ENCODE data around the gene SYNPO2.

The SYNPO2 gene

GRCh38 chr4:118921786-118922185, 33.1 kb downstream of the SYNPO2 start:
- TF ChIP-seq SIN3A (IDR thresholded peaks at IDR 0.05; ENCODE audit: borderline replicate concordance, insufficient read depth, low read length) (no peak), TAF1 (IDR thresholded peaks at IDR 0.05; ENCODE audit: borderline replicate concordance, insufficient read depth, low read length) (no peak), FOXP2 (optimal IDR thresholded peaks at IDR 0.05; ENCODE audit: borderline replicate concordance, extremely low read depth, extremely low read length, insufficient read depth) (no peak), POLR2AphosphoS5 (IDR thresholded peaks at IDR 0.05; ENCODE audit: low read depth, low read length) (no peak), REST (IDR thresholded peaks at IDR 0.05; ENCODE audit: insufficient read depth in 1 of 2, low read depth in 2 of 2, low read length in 2 of 2) (no peak)

GRCh38 chr4:118923891-118924290, 35.2 kb downstream of the SYNPO2 start:
- TF ChIP-seq REST (IDR thresholded peaks at IDR 0.05; ENCODE audit: insufficient read depth in 1 of 2, low read depth in 2 of 2, low read length in 2 of 2) (no peak), TAF1 (IDR thresholded peaks at IDR 0.05; ENCODE audit: borderline replicate concordance, insufficient read depth, low read length) (no peak), FOXP2 (optimal IDR thresholded peaks at IDR 0.05; ENCODE audit: borderline replicate concordance, extremely low read depth, extremely low read length, insufficient read depth) (no peak), SIN3A (IDR thresholded peaks at IDR 0.05; ENCODE audit: borderline replicate concordance, insufficient read depth, low read length) (no peak), POLR2AphosphoS5 (IDR thresholded peaks at IDR 0.05; ENCODE audit: low read depth, low read length) (no peak)

- TF ChIP-seq REST (IDR thresholded peaks at IDR 0.05; ENCODE audit: insufficient read depth in 1 of 2, low read depth in 2 of 2, low read length in 2 of 2) = no peak
- TF ChIP-seq TAF1 (IDR thresholded peaks at IDR 0.05; ENCODE audit: borderline replicate concordance, insufficient read depth, low read length) = no peak
- TF ChIP-seq POLR2AphosphoS5 (IDR thresholded peaks at IDR 0.05; ENCODE audit: low read depth, low read length) = no peak
- TF ChIP-seq SIN3A (IDR thresholded peaks at IDR 0.05; ENCODE audit: borderline replicate concordance, insufficient read depth, low read length) = no peak
- no peak for TF ChIP-seq FOXP2 (optimal IDR thresholded peaks at IDR 0.05; ENCODE audit: borderline replicate concordance, extremely low read depth, extremely low read length, insufficient read depth)
Observed at GRCh38 chr4:118927974-118928373, 39.3 kb downstream of the SYNPO2 start.

GRCh38 chr4:118930255-118930654, 41.6 kb downstream of the SYNPO2 start:
- TF ChIP-seq TAF1 (IDR thresholded peaks at IDR 0.05; ENCODE audit: borderline replicate concordance, insufficient read depth, low read length) (no peak), REST (IDR thresholded peaks at IDR 0.05; ENCODE audit: insufficient read depth in 1 of 2, low read depth in 2 of 2, low read length in 2 of 2) (no peak)

- TF ChIP-seq FOXP2 (optimal IDR thresholded peaks at IDR 0.05; ENCODE audit: borderline replicate concordance, extremely low read depth, extremely low read length, insufficient read depth) (no peak), REST (IDR thresholded peaks at IDR 0.05; ENCODE audit: insufficient read depth in 1 of 2, low read depth in 2 of 2, low read length in 2 of 2) (no peak), POLR2AphosphoS5 (IDR thresholded peaks at IDR 0.05; ENCODE audit: low read depth, low read length) (no peak), TAF1 (IDR thresholded peaks at IDR 0.05; ENCODE audit: borderline replicate concordance, insufficient read depth, low read length) (no peak), SIN3A (IDR thresholded peaks at IDR 0.05; ENCODE audit: borderline replicate concordance, insufficient read depth, low read length) (no peak)
Observed at GRCh38 chr4:118931786-118932185, 43.1 kb downstream of the SYNPO2 start.
